Activated CD4-positive, alpha-beta T cell treated with anti-CD3 and anti-CD28 coated beads for 4 hours (primary cell): ENCODE measurements around the gene RPGRIP1L.

Experiments used
- DNase-seq, 2 donors: peaks; one replicate each; pipeline ENCODE4 v3.0.0-alpha.2; 2020

Gene RPGRIP1L

GRCh38 chr16:53643474-53643873 is 60.2 kb downstream of the RPGRIP1L start:
- DNase-seq, result no peak

- no peak for DNase-seq
Measured at GRCh38 chr16:53642094-53642493, 61.6 kb downstream of the RPGRIP1L start.

GRCh38 chr16:53636978-53637377 is 66.7 kb downstream of the RPGRIP1L start:
- no peak for DNase-seq

- DNase-seq, result no peak
Measured at GRCh38 chr16:53632526-53632925, 71.1 kb downstream of the RPGRIP1L start.

GRCh38 chr16:53631236-53632025 is 72.2 kb downstream of the RPGRIP1L start:
- no peak for DNase-seq

GRCh38 chr16:53629607-53630312 is 73.9 kb downstream of the RPGRIP1L start:
- no peak for DNase-seq

- no peak for DNase-seq
Measured at GRCh38 chr16:53629151-53629550, 74.5 kb downstream of the RPGRIP1L start.

- no peak for DNase-seq
Measured at GRCh38 chr16:53626811-53627210, 76.8 kb downstream of the RPGRIP1L start.

- DNase-seq, result no peak
Measured at GRCh38 chr16:53626161-53626560, 77.5 kb downstream of the RPGRIP1L start.

- DNase-seq, result no peak
Measured at GRCh38 chr16:53625221-53625620, 78.4 kb downstream of the RPGRIP1L start.

GRCh38 chr16:53622315-53622714 is 81.3 kb downstream of the RPGRIP1L start:
- no peak for DNase-seq

- no peak for DNase-seq
Measured at GRCh38 chr16:53620476-53620875, 83.2 kb downstream of the RPGRIP1L start.

- DNase-seq, result no peak
Measured at GRCh38 chr16:53619235-53619634, 84.4 kb downstream of the RPGRIP1L start.

GRCh38 chr16:53614346-53614745 is 89.3 kb downstream of the RPGRIP1L start:
- no peak for DNase-seq

- no peak for DNase-seq
Measured at GRCh38 chr16:53612003-53612402, 91.7 kb downstream of the RPGRIP1L start.

GRCh38 chr16:53611179-53611696 is 92.4 kb downstream of the RPGRIP1L start:
- no peak for DNase-seq

GRCh38 chr16:53609536-53609935 is 94.1 kb downstream of the RPGRIP1L start:
- no peak for DNase-seq

GRCh38 chr16:53608094-53608493 is 95.6 kb downstream of the RPGRIP1L start:
- no peak for DNase-seq

GRCh38 chr16:53605831-53606400 is 97.7 kb downstream of the RPGRIP1L start:
- DNase-seq, result no peak

- no peak for DNase-seq
Measured at GRCh38 chr16:53605356-53605755, 98.3 kb downstream of the RPGRIP1L start.

- no peak for DNase-seq
Measured at GRCh38 chr16:53601961-53602360, 101.7 kb downstream of the RPGRIP1L start.

- DNase-seq, result no peak
Measured at GRCh38 chr16:53600616-53601015, 103.0 kb downstream of the RPGRIP1L start.

- no peak for DNase-seq
Measured at GRCh38 chr16:53600126-53600525, 103.5 kb downstream of the RPGRIP1L start.

GRCh38 chr16:53599548-53599947 is 104.1 kb downstream of the RPGRIP1L start:
- no peak for DNase-seq
